ENCODE measurements around the gene NUDT2. TPM values are rescaled to one million over a fixed set of nuclear protein-coding genes. Genes with fewer than 3 reads are reported as not detected.
A peak's percentile ranks its signal among the peaks of the same experiment; 100 is the strongest.
"Not testable (repeated sequence)": the region's sequence is repeated elsewhere in the genome, so short reads cannot be mapped to it uniquely, and the experiment has no call there.

Gene NUDT2
- polyA plus RNA-seq, 1 donor = 23.3 TPM

- no peak for DNase-seq
Observed at GRCh38 chr9:34335376-34335775, 6.0 kb downstream of the NUDT2 start.

GRCh38 chr9:34337403-34337802, 8.0 kb downstream of the NUDT2 start:
- no peak for DNase-seq

- DNase-seq = not testable (repeated sequence)
Observed at GRCh38 chr9:34338079-34338478, 8.7 kb downstream of the NUDT2 start.

GRCh38 chr9:34338665-34339385, 9.5 kb downstream of the NUDT2 start:
- no peak for DNase-seq

- DNase-seq = peak; percentile 35
Observed at GRCh38 chr9:34341659-34342295, 12.4 kb downstream of the NUDT2 start.

- peak; percentile 75 for DNase-seq
Observed at GRCh38 chr9:34343090-34343489, 13.7 kb downstream of the NUDT2 start.

- no peak for DNase-seq
Observed at GRCh38 chr9:34343605-34344004, 14.2 kb downstream of the NUDT2 start.

- no peak for DNase-seq
Observed at GRCh38 chr9:34346873-34347799, 17.8 kb downstream of the NUDT2 start.

GRCh38 chr9:34347800-34348158, 18.4 kb downstream of the NUDT2 start:
- DNase-seq = no peak

GRCh38 chr9:34349324-34349723, 20.0 kb downstream of the NUDT2 start:
- no peak for DNase-seq

- not testable (repeated sequence) for DNase-seq
Observed at GRCh38 chr9:34352122-34352652, 22.8 kb downstream of the NUDT2 start.

GRCh38 chr9:34352957-34353356, 23.6 kb downstream of the NUDT2 start:
- not testable (repeated sequence) for DNase-seq

GRCh38 chr9:34362614-34363214, 33.3 kb downstream of the NUDT2 start:
- DNase-seq = no peak

- DNase-seq = peak; percentile 74
Observed at GRCh38 chr9:34363619-34364351, 34.4 kb downstream of the NUDT2 start.

GRCh38 chr9:34365282-34365681, 35.9 kb downstream of the NUDT2 start:
- no peak for DNase-seq

- DNase-seq = no peak
Observed at GRCh38 chr9:34366365-34366764, 37.0 kb downstream of the NUDT2 start.

- DNase-seq = not testable (repeated sequence)
Observed at GRCh38 chr9:34367751-34368410, 38.5 kb downstream of the NUDT2 start.

- DNase-seq = not testable (repeated sequence)
Observed at GRCh38 chr9:34368796-34369195, 39.4 kb downstream of the NUDT2 start.

- no peak for DNase-seq
Observed at GRCh38 chr9:34369636-34370035, 40.3 kb downstream of the NUDT2 start.

- no peak for DNase-seq
Observed at GRCh38 chr9:34370335-34370969, 41.1 kb downstream of the NUDT2 start.
